CD4-positive, alpha-beta T cell (primary cell): Measurements from ENCODE around the gene IQCB1. TPM values are rescaled to one million over a fixed set of nuclear protein-coding genes. Genes with fewer than 3 reads are reported as not detected.

ENCODE experiments used
- ATAC-seq: fragments of 200-7000 bp; cut with Tn5 transposase; one replicate; pipeline ENCODE4 v1.10.0; 2022; ENCODE audit warnings: mild to moderate bottlenecking; ENCODE audit not compliant: poor library complexity
- CTCF ChIA-PET: fragments of 350-600 bp; sonication (Branson Sonifier 250); formaldehyde crosslinking; loops from one replicate; lab custom pipeline; 2021; ENCODE audit warnings: antibody characterized with exemption, inconsistent platforms; lab: Charles Lee
- POLR2A ChIA-PET: fragments of 350-600 bp; sonication (Branson Sonifier 250); formaldehyde crosslinking; loops from one replicate; lab custom pipeline; 2021; ENCODE audit warnings: antibody characterized with exemption, inconsistent platforms; lab: Charles Lee
- DNase-seq, 14 experiments: peaks; one replicate each; pipeline ENCODE4 v3.0.0-alpha.2; 2013 to 2020; ENCODE audit warnings: mixed read lengths in 2 of 14
- H3K27ac ChIP-seq, 2 donors: one replicate each; pipeline versions ENCODE4 v1.5.1 to v1.7.0; 2013; ENCODE audit warnings: low read length in 2 of 2, low read depth in 1 of 2, mild to moderate bottlenecking in 1 of 2
- H3K27me3 ChIP-seq, 2 experiments: 1 replicate in 1 of 2; 2 replicates in 1 of 2; pipeline versions ENCODE4 v1.6.1 to v1.7.0; 2013; ENCODE audit warnings: low read length in 2 of 2, control low read depth in 1 of 2, mild to moderate bottlenecking in 1 of 2, moderate library complexity in 1 of 2; ENCODE audit not compliant: insufficient read depth in 2 of 2, control insufficient read depth in 1 of 2
- H3K36me3 ChIP-seq: one replicate; pipeline ENCODE4 v1.6.1; 2013; ENCODE audit warnings: low read length, control low read depth; ENCODE audit not compliant: insufficient read depth
- H3K4me1 ChIP-seq: one replicate; pipeline ENCODE4 v1.6.1; 2013; ENCODE audit warnings: low read length, control low read depth; ENCODE audit not compliant: insufficient read depth
- H3K4me3 ChIP-seq: one replicate; pipeline ENCODE4 v1.5.1; 2013; ENCODE audit warnings: mild to moderate bottlenecking, low read length, moderate library complexity
- H3K9me3 ChIP-seq, 2 experiments: 1 replicate in 1 of 2; 2 replicates in 1 of 2; pipeline versions ENCODE4 v1.6.1 to v1.7.0; 2013; ENCODE audit warnings: low read length in 2 of 2, mild to moderate bottlenecking in 2 of 2, control low read depth in 1 of 2, moderate library complexity in 1 of 2; ENCODE audit not compliant: control insufficient read depth in 1 of 2, insufficient read depth in 1 of 2
- H3K27ac Mint-ChIP-seq: one replicate; pipeline ENCODE4 v1.8.0; 2020; ENCODE audit warnings: mixed read lengths
- H3K27me3 Mint-ChIP-seq: one replicate; pipeline ENCODE4 v1.8.0; 2021; ENCODE audit warnings: mixed read lengths
- H3K36me3 Mint-ChIP-seq: one replicate; pipeline ENCODE4 v1.8.0; 2021; ENCODE audit warnings: low read depth, mixed read lengths
- H3K4me1 Mint-ChIP-seq: one replicate; pipeline ENCODE4 v1.8.0; 2021; ENCODE audit warnings: low read depth, mixed read lengths
- H3K4me3 Mint-ChIP-seq: one replicate; pipeline ENCODE4 v1.8.0; 2020; ENCODE audit warnings: mild to moderate bottlenecking, mixed read lengths
- H3K9me3 Mint-ChIP-seq: one replicate; pipeline ENCODE4 v1.8.0; 2020; ENCODE audit warnings: mixed read lengths
- CTCF ChIP-seq: fragments of 200-600 bp; IDR thresholded peaks from one replicate; pipeline ENCODE4 v1.8.0; 2022; ENCODE audit warnings: antibody characterized with exemption, mild to moderate bottlenecking
- intact Hi-C, 2 experiments: fragments of 100-400 bp; cut with DNase I in 1 of 2; cut with micrococcal nuclease in 1 of 2; formaldehyde crosslinking; loops; one replicate each; pipeline versions ENCODE4 v1.15.1 to v1.9.0; 2023 to 2025; cut with DNase I, micrococcal nuclease
- total RNA-seq, 174 experiments: library from RNA in 2 of 174; stranded (reverse) in 2 of 174; gene quantifications; one replicate each; pipeline ENCODE4 v1.2.3 and lab custom pipeline; 2021 to 2026

IQCB1 gene
- total RNA-seq, 2 experiments from 2014 or later = 39.6 to 41.3 TPM

GRCh38 chr3:121758727-121759450 lies 76.0 kb downstream of the IQCB1 start:
- Histone ChIP-seq H3K4me1 (no peaks in the 10 kb centered on the region), H3K4me3 (no peak overlapping the region), H3K36me3 (no peaks in the 10 kb centered on the region), H3K9me3 (no peaks in the 10 kb centered on the region), H3K27ac (no peak overlapping the region), H3K27me3 (no peaks in the 10 kb centered on the region)
- ATAC-seq (no peak), DNase-seq (no peak)
- CTCF ChIA-PET = no interaction called here
- no peaks in the 10 kb centered on the region for H3K36me3 Mint-ChIP-seq
- no peaks in the 10 kb centered on the region for H3K9me3 Mint-ChIP-seq
- H3K4me1 Mint-ChIP-seq = no peaks in the 10 kb centered on the region
- no peak overlapping the region for H3K27ac Mint-ChIP-seq
- intact Hi-C loops = loop anchor here in 1 of 2 experiments (10.0 kb wide), 2 partner anchors 1036 to 1826 kb away; partner anchors contain the start of genes HACD2, HSPBAP1 and SLC49A4
- H3K4me3 Mint-ChIP-seq = no peak overlapping the region
- no peak for TF ChIP-seq CTCF
- H3K27me3 Mint-ChIP-seq = peaks cover 9% of the 10 kb centered on the region
- POLR2A ChIA-PET = no interaction called here

GRCh38 chr3:121757812-121758545 lies 76.9 kb downstream of the IQCB1 start:
- Mint-ChIP-seq H3K27me3 (peaks cover 9% of the 10 kb centered on the region), H3K4me1 (no peaks in the 10 kb centered on the region), H3K27ac (no peak overlapping the region), H3K9me3 (no peaks in the 10 kb centered on the region), H3K36me3 (no peaks in the 10 kb centered on the region), H3K4me3 (no peak overlapping the region)
- Histone ChIP-seq H3K4me1 (no peaks in the 10 kb centered on the region), H3K9me3 (no peaks in the 10 kb centered on the region), H3K36me3 (no peaks in the 10 kb centered on the region), H3K4me3 (no peak overlapping the region), H3K27me3 (no peaks in the 10 kb centered on the region), H3K27ac (no peak overlapping the region)
- ChIA-PET POLR2A (no interaction called here), CTCF (no interaction called here)
- DNase-seq (no peak), ATAC-seq (no peak)
- intact Hi-C loops = loop anchor here in 1 of 2 experiments (10.0 kb wide), 2 partner anchors 1037 to 1827 kb away; partner anchors contain the start of genes HACD2, HSPBAP1 and SLC49A4
- no peak for TF ChIP-seq CTCF

GRCh38 chr3:121757087-121757811 lies 77.6 kb downstream of the IQCB1 start:
- H3K4me1 Mint-ChIP-seq = no peaks in the 10 kb centered on the region
- Histone ChIP-seq H3K27ac (no peak overlapping the region), H3K36me3 (no peaks in the 10 kb centered on the region), H3K4me3 (no peak overlapping the region), H3K27me3 (no peaks in the 10 kb centered on the region), H3K9me3 (no peaks in the 10 kb centered on the region), H3K4me1 (no peaks in the 10 kb centered on the region)
- no peak overlapping the region for H3K27ac Mint-ChIP-seq
- ATAC-seq (no peak), DNase-seq (no peak)
- ChIA-PET POLR2A (no interaction called here), CTCF (no interaction called here)
- no peaks in the 10 kb centered on the region for H3K9me3 Mint-ChIP-seq
- peaks cover 11% of the 10 kb centered on the region for H3K27me3 Mint-ChIP-seq
- TF ChIP-seq CTCF = no peak
- no peak overlapping the region for H3K4me3 Mint-ChIP-seq
- intact Hi-C loops = loop anchor here in 1 of 2 experiments (10.0 kb wide), 2 partner anchors 1038 to 1828 kb away; partner anchors contain the start of genes HACD2, HSPBAP1 and SLC49A4
- no peaks in the 10 kb centered on the region for H3K36me3 Mint-ChIP-seq
